HG03139 (cell line): ENCODE measurements around the gene ERGIC1.
A peak's percentile ranks its signal among the peaks of the same experiment; 100 is the strongest.
"Not testable (repeated sequence)": the region's sequence is repeated elsewhere in the genome, so short reads cannot be mapped to it uniquely, and the experiment has no call there.

Experiments used
- ATAC-seq: cut with Tn5 transposase; IDR thresholded peaks from one replicate; pipeline ENCODE4 v1.9.1; 2021; ENCODE audit not compliant: unreplicated experiment

The ERGIC1 gene

GRCh38 chr5:172877466-172878260 is 43.6 kb downstream of the ERGIC1 start:
- no peak for ATAC-seq

GRCh38 chr5:172878585-172878932 is 44.5 kb downstream of the ERGIC1 start:
- no peak for ATAC-seq

- ATAC-seq, result no peak
These were observed 45.1 kb downstream of the ERGIC1 start for GRCh38 chr5:172878933-172879752.

DNA sequence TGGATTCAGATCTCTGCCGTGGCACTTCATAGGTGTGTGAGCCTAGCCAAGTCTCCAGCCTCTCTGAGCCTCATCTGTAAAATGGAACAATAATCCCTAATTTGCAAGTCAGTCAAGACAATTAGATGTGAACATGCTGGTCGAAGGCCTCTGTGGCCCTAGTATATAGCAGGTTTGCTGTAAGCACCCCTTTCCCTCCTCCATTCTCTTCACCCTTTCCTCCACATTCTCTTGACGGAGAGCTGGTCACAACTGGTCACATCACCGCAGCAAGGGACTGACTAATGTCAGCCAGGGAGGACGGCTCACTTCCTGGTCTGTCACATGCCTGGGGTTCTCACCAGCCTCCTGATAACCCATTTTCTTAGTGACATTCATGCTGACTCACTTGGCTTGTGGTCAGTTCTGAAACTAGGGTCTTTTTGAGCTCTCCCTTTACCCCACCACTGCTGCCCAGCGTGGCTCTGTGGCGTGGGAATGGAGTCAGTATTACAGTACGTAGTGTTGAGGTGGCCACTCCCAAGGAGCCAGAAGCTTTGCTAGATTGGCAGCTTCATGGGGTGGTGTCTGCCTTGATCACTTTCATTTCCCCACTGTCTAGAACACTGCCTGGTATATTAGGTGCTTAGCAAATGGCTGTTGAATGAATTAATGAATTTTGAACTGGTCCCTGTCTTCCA is 47.8 kb downstream of the ERGIC1 start:
- ATAC-seq, result peak; percentile 71

DNA sequence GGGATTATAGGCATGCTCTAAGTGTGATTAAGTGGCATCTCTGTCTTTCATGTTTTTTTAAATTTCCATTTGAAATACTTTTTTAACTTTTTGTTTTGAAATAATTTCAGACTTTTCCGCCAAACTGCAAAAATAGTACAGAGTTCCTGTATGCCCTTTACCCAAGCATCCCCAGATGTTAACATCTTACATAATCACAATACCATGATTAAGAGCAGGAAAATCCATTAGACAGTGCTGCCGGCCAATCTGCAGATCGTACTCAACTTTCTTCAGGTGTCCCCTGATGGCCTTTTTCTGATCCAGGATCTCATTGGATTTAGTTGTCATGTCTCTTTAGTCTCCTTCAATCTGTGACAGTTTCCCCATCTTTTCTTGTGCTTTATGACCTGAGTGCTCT is 49.0 kb downstream of the ERGIC1 start:
- no peak for ATAC-seq

DNA sequence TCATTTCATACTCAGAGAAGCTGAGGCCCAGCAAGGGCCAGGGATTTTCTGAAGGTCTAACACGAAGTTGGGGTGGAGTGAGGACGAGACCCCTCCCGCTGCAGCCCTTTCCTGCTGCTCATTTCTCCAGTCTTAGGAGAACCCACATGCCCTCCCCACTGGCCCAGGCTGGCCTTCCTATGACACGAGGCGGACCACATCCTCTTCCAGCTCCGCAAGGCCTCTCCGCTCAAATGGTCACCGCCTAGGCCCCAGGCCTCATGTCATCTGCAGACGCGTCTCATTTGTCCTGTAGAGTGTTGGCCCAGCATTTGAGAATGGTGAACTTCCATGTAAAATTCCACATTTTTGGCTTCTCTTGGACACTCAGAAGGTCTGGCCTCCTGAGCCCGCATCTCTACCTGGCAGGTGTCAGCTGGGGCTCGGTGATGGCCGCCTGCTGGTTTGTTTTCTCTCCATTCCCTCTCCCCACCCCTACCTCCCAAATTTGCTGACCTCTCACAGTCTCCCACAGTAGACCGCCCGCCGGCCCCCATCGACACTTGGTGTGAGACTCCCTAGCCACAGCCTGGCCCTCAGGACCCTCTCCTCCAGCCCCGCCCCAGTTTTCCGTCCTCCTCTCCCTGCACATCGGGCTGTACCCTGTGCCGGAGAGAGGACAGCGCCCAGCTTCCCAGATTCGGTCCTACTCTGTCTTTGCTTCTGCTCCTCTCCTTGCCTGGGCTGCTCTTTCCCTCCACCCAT is 51.7 kb downstream of the ERGIC1 start:
- ATAC-seq, result no peak

DNA sequence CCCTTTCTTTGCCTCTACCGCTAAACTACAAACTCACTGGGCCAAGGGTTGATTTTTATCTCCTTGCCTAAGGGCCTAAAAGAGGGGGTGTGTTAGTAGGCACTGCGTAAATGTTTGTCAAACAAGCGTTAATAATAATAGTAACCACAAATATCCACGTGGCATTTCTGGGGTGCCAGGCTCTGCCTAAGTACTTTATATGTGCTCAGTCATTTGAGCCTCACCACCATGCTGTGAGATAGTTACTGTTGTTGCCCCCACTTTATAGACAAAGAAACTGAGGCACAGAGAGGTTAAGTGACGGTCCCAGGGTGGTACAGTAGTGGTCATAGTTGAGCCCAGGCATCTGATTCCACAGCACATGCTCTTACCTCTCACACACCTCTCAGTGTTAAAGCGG is 52.4 kb downstream of the ERGIC1 start:
- ATAC-seq, result no peak

DNA sequence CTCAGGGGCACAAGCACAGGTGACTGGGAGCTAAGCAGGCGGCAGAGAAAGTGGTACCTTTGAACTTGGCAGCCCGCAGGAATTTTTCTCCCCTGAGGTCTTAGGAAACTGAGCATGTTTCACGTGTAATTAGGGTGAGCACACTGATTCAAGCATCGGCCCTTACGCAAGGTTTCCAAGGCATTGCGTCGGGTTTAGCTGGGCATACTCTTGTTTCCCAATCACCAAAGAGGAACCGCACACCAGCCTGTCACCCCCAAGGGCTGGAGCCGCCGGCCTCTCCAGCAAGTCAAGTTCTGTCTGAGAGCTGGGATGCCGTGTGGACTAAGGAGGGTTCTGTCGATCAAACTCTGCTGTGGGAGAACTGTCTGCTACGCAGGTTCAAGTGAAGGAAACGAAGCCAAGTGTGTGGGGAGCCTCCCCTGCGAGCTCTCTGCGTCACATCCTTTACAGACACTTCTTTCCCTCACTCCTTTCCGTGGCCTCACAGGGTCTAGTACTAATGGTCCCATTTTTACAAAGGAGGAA is 53.0 kb downstream of the ERGIC1 start:
- ATAC-seq, result no peak

DNA sequence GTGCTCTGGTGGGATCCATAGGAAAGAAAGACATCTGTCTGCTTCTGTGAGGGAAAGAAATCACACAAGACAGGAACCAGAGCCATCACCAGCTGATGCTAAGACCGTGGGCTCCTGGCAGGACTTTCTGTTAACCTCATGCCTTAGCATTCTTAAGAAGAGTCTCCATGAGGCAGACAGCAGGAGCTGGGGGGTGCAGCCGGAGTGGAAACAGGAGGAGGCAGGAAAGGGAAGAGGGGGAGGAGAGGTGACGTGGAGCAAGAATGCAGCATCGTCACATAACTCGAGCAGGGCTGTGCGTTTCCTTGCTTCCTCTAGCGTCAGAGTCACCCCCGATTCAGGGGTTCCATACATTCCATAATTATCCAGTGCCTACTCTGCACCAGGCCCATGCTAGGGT is 53.6 kb downstream of the ERGIC1 start:
- ATAC-seq, result no peak

DNA sequence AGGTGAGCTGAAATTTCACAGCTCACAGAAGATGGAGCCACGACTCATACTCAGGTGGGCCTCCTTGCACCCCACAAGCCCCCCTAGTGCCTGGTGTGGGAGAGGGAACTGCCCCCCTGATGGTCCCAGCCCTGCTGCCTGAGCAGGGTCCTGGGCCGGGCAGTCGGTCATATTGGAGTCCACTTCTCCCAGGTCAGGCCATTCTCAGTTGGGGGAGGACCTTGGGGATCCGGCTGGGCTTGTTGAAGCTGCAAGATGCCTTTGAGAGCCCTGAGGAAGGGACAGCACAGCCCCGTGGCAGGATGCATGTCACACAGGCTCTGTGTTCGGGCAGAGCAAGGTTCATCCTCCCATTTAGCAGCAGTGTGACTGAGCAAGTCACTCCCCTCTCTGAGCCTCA is 56.6 kb downstream of the ERGIC1 start:
- ATAC-seq, result no peak

DNA sequence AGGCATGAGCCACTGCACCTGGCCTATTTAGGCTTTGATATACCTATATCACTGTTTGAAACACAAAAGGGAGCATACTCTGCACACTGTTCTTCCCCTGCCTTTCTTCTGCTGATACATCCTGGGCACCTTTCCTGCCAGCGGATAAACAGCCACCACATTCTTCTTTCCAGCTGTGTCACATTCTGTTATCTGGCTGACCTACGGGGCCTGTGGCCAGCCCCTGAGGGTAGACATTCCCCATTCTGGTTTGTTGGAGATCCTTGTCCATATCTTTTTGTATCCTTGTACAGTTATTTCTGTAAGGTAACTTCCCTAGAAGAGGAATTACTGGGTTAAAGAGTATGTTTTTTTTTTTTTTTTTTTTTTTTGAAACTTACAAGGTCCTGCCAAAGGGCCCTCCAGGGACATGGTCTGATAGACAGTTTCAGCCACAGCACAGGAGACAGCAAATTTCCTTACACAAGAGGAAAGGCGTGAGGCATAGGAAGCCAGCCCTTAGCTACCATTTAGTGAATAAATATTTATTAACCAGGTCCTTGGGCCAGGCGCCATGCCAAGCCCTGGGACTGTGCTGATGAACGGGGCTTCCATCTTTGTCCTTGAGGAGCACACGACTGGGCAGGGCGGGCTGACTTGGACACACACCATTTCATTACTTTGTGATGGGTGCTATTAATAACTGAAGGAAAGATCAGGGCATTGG is 57.8 kb downstream of the ERGIC1 start:
- no peak for ATAC-seq

DNA sequence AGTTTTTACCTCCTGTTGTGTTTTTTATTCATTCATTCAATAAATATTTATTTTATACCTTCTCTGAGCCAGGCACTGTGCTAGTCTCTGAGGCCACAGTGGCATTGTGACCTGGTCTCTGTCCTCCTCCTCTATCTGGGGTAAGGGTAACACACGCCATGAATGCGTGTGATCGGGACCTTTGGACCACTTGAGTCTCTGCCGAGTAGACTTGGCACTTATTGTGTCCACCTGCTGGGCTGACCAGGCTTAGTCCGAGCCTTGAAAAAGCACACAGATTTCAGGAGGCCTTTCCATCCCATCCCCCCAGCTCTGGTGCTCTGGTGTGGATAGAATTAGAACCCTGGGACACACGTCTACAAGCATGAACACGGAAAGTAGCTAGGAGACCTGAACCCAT is 58.7 kb downstream of the ERGIC1 start:
- ATAC-seq, result no peak

GRCh38 chr5:172894767-172895388 is 60.8 kb downstream of the ERGIC1 start:
- no peak for ATAC-seq

GRCh38 chr5:172895549-172895948 is 61.5 kb downstream of the ERGIC1 start:
- no peak for ATAC-seq

- ATAC-seq, result no peak
These were observed 62.4 kb downstream of the ERGIC1 start for GRCh38 chr5:172896465-172896864.

GRCh38 chr5:172897067-172897466 is 63.0 kb downstream of the ERGIC1 start:
- ATAC-seq, result not testable (repeated sequence)

DNA sequence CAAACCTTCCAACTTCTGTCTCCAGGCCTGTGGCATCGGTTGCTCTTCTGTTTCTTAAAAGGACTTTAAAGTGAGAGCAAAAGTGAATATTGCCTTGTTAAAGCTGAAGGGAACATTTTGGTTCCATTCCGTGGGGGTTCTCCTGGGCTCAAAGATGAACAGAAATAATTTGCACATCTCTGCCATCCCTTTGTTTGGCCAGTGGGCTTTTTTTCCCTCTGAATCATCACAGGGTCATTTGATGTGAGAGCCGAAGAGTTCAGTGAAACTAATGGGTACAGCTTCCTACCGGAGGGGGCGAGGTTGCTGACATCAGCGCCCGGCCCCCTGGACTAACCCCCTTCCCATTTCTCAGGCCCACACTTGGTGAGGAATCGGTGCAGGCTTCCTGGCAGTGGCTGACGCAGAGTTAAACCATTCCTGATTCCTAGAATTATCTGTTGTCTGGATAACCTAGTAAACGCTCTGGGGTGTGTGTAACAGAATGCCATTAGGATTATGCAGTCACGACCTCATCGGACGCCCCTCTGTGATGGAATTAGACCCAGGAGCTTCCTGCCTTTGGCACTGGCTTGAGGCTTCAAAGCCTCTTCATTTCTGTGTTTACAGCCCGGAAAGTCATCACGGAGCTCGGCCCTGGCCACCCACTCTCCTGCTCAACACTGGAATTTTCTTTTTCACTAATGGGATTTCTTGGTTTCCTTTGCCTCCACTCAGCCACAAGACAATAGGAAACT is 63.6 kb downstream of the ERGIC1 start:
- ATAC-seq, result no peak

GRCh38 chr5:172898218-172898842 is 64.3 kb downstream of the ERGIC1 start:
- ATAC-seq, result no peak
